ENCODE results near the gene HOXA2. TPM values are rescaled to one million over a fixed set of nuclear protein-coding genes. Genes with fewer than 3 reads are reported as not detected.

Gene HOXA2
- total and polyA plus RNA-seq, 2 of the 13 experiments (the other 11 are each of a cell fraction or from before 2014, with no cell fraction given), result 0.22 to 0.29 TPM

- no peak for TF ChIP-seq FOXP1 (IDR thresholded peaks at IDR 0.05)
- TF ChIP-seq FOXP1 (CRISPR knock-in tag; IDR thresholded peaks at IDR 0.05), result peak; percentile 59; the same call in 1 of the 2 replicates
- no peak for TF ChIP-seq GABPA (IDR thresholded peaks at IDR 0.05; ENCODE audit: low read depth, low read length)
- no peak for TF ChIP-seq GABPA (CRISPR knock-in tag; IDR thresholded peaks at IDR 0.05; ENCODE audit: low read depth)
- no peak for TF ChIP-seq ZBTB3 (CRISPR knock-in tag; IDR thresholded peaks at IDR 0.05; ENCODE audit: borderline replicate concordance, low read depth)
- peak; percentile 83 for TF ChIP-seq NR2F6 (IDR thresholded peaks at IDR 0.05)
- TF ChIP-seq NR2F6 (CRISPR knock-in tag; IDR thresholded peaks at IDR 0.05), result peak; percentile 69
- no peak for TF ChIP-seq KAT8 (CRISPR knock-in tag; IDR thresholded peaks at IDR 0.05)
- TF ChIP-seq MIER3 (CRISPR knock-in tag; IDR thresholded peaks at IDR 0.05; ENCODE audit: borderline replicate concordance), result peak; percentile 73; the same call in 1 of the 2 replicates
- TF ChIP-seq ESRRA (CRISPR knock-in tag; IDR thresholded peaks at IDR 0.05; ENCODE audit: low read depth), result peak; percentile 88
- 0 out of 2 replicates have a peak, but pooled peaks have one; percentile 37 for TF ChIP-seq ATF2 (CRISPR knock-in tag; IDR thresholded peaks at IDR 0.05)
- TF ChIP-seq SMC3 (IDR thresholded peaks at IDR 0.05; ENCODE audit: low read length), result peak; percentile 14; the same call in 1 of the 2 replicates
- TF ChIP-seq CTCF (CRISPR knock-in tag; IDR thresholded peaks at IDR 0.05), result peak; percentile 42
- peak; percentile 65; the same call in 1 of the 2 replicates for TF ChIP-seq ZNF292 (CRISPR knock-in tag; IDR thresholded peaks at IDR 0.05; ENCODE audit: borderline replicate concordance, low read depth)
- TF ChIP-seq TCF7 (IDR thresholded peaks at IDR 0.05; ENCODE audit: low read depth), result peak; percentile 57; the same call in 1 of the 2 replicates
- TF ChIP-seq NCOA2 (CRISPR knock-in tag; IDR thresholded peaks at IDR 0.05), result peak; percentile 66
- TF ChIP-seq SOX13 (IDR thresholded peaks at IDR 0.05), result peak; percentile 57; the same call in 1 of the 2 replicates
- TF ChIP-seq SOX13 (CRISPR knock-in tag; conservative IDR thresholded peaks at IDR 0.05 in 1 of 2, IDR thresholded peaks at IDR 0.05 in 1 of 2), result peak in 1 of 2 experiments; percentile 87; a peak in 2 of 4 replicates
- TF ChIP-seq LCORL (IDR thresholded peaks at IDR 0.05), result no peak
- TF ChIP-seq LCORL (CRISPR knock-in tag; IDR thresholded peaks at IDR 0.05), result peak; percentile 67; the same call in 1 of the 2 replicates
- peak; percentile 17; the same call in 1 of the 2 replicates for TF ChIP-seq ZBTB33 (CRISPR knock-in tag; IDR thresholded peaks at IDR 0.05)
- TF ChIP-seq HOXA3 (CRISPR knock-in tag; IDR thresholded peaks at IDR 0.05), result peak; percentile 41; the same call in 1 of the 2 replicates
- peak; percentile 92 for TF ChIP-seq ARID5B (CRISPR knock-in tag; IDR thresholded peaks at IDR 0.05)
These were observed 31.1 kb upstream of the HOXA2 start (continued) for GRCh38 chr7:27133409-27134231.

All from HepG2 (cell line).